Osteoblast (primary cell): Measurements from ENCODE around the gene ACOT7. TPM values are rescaled to one million over a fixed set of nuclear protein-coding genes. Genes with fewer than 3 reads are reported as not detected.

Experiments
- DNase-seq: peaks from one replicate; pipeline ENCODE4 v3.0.0; 2011; ENCODE audit warnings: low spot score, mixed read lengths; ENCODE audit not compliant: insufficient read length; ENCODE audit errors: missing footprints
- H2AFZ ChIP-seq: 2 replicates; pipeline ENCODE4 v1.6.0; 2011; ENCODE audit warnings: mild to moderate bottlenecking, low read length
- H3K27ac ChIP-seq: 2 replicates; pipeline ENCODE4 v1.5.1; 2011; ENCODE audit warnings: mild to moderate bottlenecking, low read depth, low read length, moderate library complexity
- H3K27me3 ChIP-seq: 2 replicates; pipeline ENCODE4 v1.6.0; 2012; ENCODE audit warnings: mild to moderate bottlenecking, control low read depth, inconsistent platforms, low read length, moderate library complexity; ENCODE audit not compliant: insufficient read depth
- H3K36me3 ChIP-seq: 2 replicates; pipeline ENCODE4 v1.5.1; 2011; ENCODE audit warnings: mild to moderate bottlenecking, low read length, control low read depth, moderate library complexity; ENCODE audit not compliant: insufficient read depth
- H3K4me1 ChIP-seq: 2 replicates; pipeline ENCODE4 v1.5.1; 2011; ENCODE audit warnings: mild to moderate bottlenecking, low read length, control low read depth, moderate library complexity; ENCODE audit not compliant: insufficient read depth
- H3K4me2 ChIP-seq: 2 replicates; pipeline ENCODE4 v1.6.0; 2011; ENCODE audit warnings: mild to moderate bottlenecking, low read length; ENCODE audit not compliant: insufficient read depth
- H3K4me3 ChIP-seq: fragments of 200-600 bp; sonication (generic); 3 replicates; pipeline ENCODE4 v1.5.1; 2012; ENCODE audit warnings: mild to moderate bottlenecking, low read length, inconsistent platforms; ENCODE audit not compliant: insufficient read depth
- H3K79me2 ChIP-seq: 2 replicates; pipeline ENCODE4 v1.6.0; 2012; ENCODE audit warnings: mild to moderate bottlenecking, low read length, control low read depth, inconsistent platforms; ENCODE audit not compliant: insufficient read depth
- H3K9me3 ChIP-seq: 2 replicates; pipeline ENCODE4 v1.5.1; 2011; ENCODE audit warnings: low read depth, low read length, control low read depth
- H4K20me1 ChIP-seq: 2 replicates; pipeline ENCODE4 v1.6.0; 2012; ENCODE audit warnings: mild to moderate bottlenecking, low read length, control low read depth; ENCODE audit not compliant: insufficient read depth
- CTCF ChIP-seq: IDR thresholded peaks from 2 replicates; pipeline ENCODE4 v1.5.1; 2011; ENCODE audit warnings: mild to moderate bottlenecking, low read depth, low read length, moderate library complexity; ENCODE audit errors: extremely low read depth
- total RNA-seq: library from RNA; depleted of rRNA; stranded (reverse); fragments of >200 nt; gene quantifications from 2 replicates; pipeline ENCODE4 v1.2.3, GENCODE V29; 2012

ACOT7 gene
- total RNA-seq, 1 donor = 10.9 TPM

- H3K27me3 ChIP-seq = no peaks in the 10 kb centered on the region
- H3K9me3 ChIP-seq = no peaks in the 10 kb centered on the region
- H3K4me1 ChIP-seq = no peaks in the 10 kb centered on the region
- peaks cover 5% of the 10 kb centered on the region for H4K20me1 ChIP-seq
- H3K4me3 ChIP-seq = no peak overlapping the region
- H2AFZ ChIP-seq = no peak overlapping the region
- no peak overlapping the region for H3K27ac ChIP-seq
- no peaks in the 10 kb centered on the region for H3K36me3 ChIP-seq
- no peak overlapping the region for H3K4me2 ChIP-seq
- TF ChIP-seq CTCF = no peak
- no peaks in the 10 kb centered on the region for H3K79me2 ChIP-seq
- DNase-seq = no peak
These were observed 86.5 kb downstream of the ACOT7 start for GRCh38 chr1:6307099-6307498.

- Histone ChIP-seq H2AFZ (no peak overlapping the region), H3K79me2 (no peaks in the 10 kb centered on the region), H4K20me1 (peaks cover 2% of the 10 kb centered on the region), H3K27ac (no peak overlapping the region), H3K4me1 (no peaks in the 10 kb centered on the region), H3K36me3 (no peaks in the 10 kb centered on the region), H3K27me3 (no peaks in the 10 kb centered on the region), H3K9me3 (no peaks in the 10 kb centered on the region), H3K4me2 (no peak overlapping the region), H3K4me3 (no peak overlapping the region)
- DNase-seq = no peak
- no peak for TF ChIP-seq CTCF
These were observed 90.1 kb downstream of the ACOT7 start for GRCh38 chr1:6303397-6304012.

- H3K27me3 ChIP-seq = no peaks in the 10 kb centered on the region
- H3K4me1 ChIP-seq = no peaks in the 10 kb centered on the region
- H3K9me3 ChIP-seq = no peaks in the 10 kb centered on the region
- H3K27ac ChIP-seq = no peak overlapping the region
- H3K4me3 ChIP-seq = no peak overlapping the region
- H2AFZ ChIP-seq = no peak overlapping the region
- no peaks in the 10 kb centered on the region for H3K79me2 ChIP-seq
- no peak for TF ChIP-seq CTCF
- H3K4me2 ChIP-seq = no peak overlapping the region
- H3K36me3 ChIP-seq = no peaks in the 10 kb centered on the region
- no peak for DNase-seq
- no peaks in the 10 kb centered on the region for H4K20me1 ChIP-seq
These were observed 91.0 kb downstream of the ACOT7 start for GRCh38 chr1:6302568-6302967.

- H3K79me2 ChIP-seq = no peaks in the 10 kb centered on the region
- H3K4me1 ChIP-seq = no peaks in the 10 kb centered on the region
- no peak for TF ChIP-seq CTCF
- H2AFZ ChIP-seq = no peak overlapping the region
- H3K9me3 ChIP-seq = no peaks in the 10 kb centered on the region
- no peak for DNase-seq
- H3K36me3 ChIP-seq = no peaks in the 10 kb centered on the region
- H3K4me3 ChIP-seq = no peak overlapping the region
- H3K4me2 ChIP-seq = no peak overlapping the region
- no peaks in the 10 kb centered on the region for H4K20me1 ChIP-seq
- no peaks in the 10 kb centered on the region for H3K27me3 ChIP-seq
- no peak overlapping the region for H3K27ac ChIP-seq
These were observed 92.0 kb downstream of the ACOT7 start for GRCh38 chr1:6301526-6301925.
